Inflammatory macrophage (primary cell): ENCODE results near the gene PHKB.

Source experiments
- DNase-seq, 2 donors: peaks; one replicate each; pipeline ENCODE4 v3.0.0-alpha.2; 2020 to 2022

Gene PHKB

GRCh38 chr16:47734081-47734857, 273.1 kb downstream of the PHKB start:
- DNase-seq: no peak

GRCh38 chr16:47734987-47735594, 274.0 kb downstream of the PHKB start:
- DNase-seq: no peak

DNA sequence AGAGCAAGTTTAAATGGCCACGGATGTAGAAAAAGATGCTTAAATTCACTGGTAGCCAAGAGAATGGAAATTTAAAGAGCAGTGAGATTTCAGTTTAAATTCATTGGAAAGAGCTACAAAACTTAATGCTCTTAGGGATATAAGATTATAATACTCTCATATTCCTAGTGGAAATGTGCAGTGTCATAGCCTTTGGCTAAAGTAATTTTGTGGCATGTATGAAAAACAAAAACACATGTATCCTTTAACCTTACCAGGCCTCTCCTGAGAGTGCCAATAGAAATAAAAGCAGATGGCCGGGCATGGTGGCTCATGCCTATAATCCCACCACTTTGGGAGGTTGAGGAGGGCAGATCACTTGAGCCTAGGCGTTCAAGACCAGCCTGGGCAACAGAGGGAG, 289.2 kb downstream of the PHKB start:
- DNase-seq: no peak
